ENCODE data around the gene SLC6A18.

DNA sequence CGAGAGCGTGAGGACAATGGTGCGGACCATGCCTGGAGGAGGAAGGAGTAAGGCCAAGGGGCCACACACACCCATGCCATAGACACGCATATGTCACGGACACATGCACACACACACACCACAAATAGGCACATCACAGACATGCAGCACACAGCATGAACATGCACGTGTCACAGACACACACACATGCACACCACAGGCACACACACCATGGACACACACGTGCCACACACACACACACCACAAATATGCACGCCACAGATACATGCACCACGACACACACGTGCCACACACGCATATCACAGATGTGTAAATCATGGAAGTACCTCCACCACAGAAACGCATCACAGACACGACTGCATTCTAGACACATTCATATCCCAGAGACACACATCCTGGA is 53.0 kb downstream of the SLC6A18 start:
- TF ChIP-seq, protein P1, sequence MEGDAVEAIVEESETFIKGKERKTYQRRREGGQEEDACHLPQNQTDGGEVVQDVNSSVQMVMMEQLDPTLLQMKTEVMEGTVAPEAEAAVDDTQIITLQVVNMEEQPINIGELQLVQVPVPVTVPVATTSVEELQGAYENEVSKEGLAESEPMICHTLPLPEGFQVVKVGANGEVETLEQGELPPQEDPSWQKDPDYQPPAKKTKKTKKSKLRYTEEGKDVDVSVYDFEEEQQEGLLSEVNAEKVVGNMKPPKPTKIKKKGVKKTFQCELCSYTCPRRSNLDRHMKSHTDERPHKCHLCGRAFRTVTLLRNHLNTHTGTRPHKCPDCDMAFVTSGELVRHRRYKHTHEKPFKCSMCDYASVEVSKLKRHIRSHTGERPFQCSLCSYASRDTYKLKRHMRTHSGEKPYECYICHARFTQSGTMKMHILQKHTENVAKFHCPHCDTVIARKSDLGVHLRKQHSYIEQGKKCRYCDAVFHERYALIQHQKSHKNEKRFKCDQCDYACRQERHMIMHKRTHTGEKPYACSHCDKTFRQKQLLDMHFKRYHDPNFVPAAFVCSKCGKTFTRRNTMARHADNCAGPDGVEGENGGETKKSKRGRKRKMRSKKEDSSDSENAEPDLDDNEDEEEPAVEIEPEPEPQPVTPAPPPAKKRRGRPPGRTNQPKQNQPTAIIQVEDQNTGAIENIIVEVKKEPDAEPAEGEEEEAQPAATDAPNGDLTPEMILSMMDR (IDR thresholded peaks at IDR 0.05) = no peak
- TF ChIP-seq ZFX (IDR thresholded peaks at IDR 0.05; ENCODE audit: borderline replicate concordance) = no peak

Measured in 22Rv1 (cell line).